Rectal smooth muscle tissue (tissue), 1 donor: Measurements from ENCODE around the gene RNF111.

ENCODE experiments used
- H3K27ac ChIP-seq: one replicate; pipeline ENCODE4 v1.7.0; 2013; ENCODE audit warnings: low read depth, low read length, inconsistent platforms
- H3K27me3 ChIP-seq: one replicate; pipeline ENCODE4 v1.7.0; 2013; ENCODE audit warnings: low read length; ENCODE audit not compliant: control insufficient read depth, insufficient read depth
- H3K36me3 ChIP-seq: one replicate; pipeline ENCODE4 v1.7.0; 2013; ENCODE audit warnings: low read length; ENCODE audit not compliant: control insufficient read depth, insufficient read depth
- H3K4me1 ChIP-seq: one replicate; pipeline ENCODE4 v1.7.0; 2013; ENCODE audit warnings: low read length; ENCODE audit not compliant: control insufficient read depth, insufficient read depth
- H3K4me3 ChIP-seq: one replicate; pipeline ENCODE4 v1.7.0; 2013; ENCODE audit warnings: low read length
- H3K9ac ChIP-seq: one replicate; pipeline ENCODE4 v1.7.0; 2013; ENCODE audit warnings: low read length

Gene RNF111

GRCh38 chr15:59008086-59008485 is 20.6 kb downstream of the RNF111 start:
- no peak overlapping the region for H3K4me3 ChIP-seq
- H3K27me3 ChIP-seq, result no peaks in the 10 kb centered on the region
- H3K27ac ChIP-seq, result no peak overlapping the region
- H3K9ac ChIP-seq, result no peak overlapping the region
- H3K36me3 ChIP-seq, result no peaks in the 10 kb centered on the region
- H3K4me1 ChIP-seq, result no peaks in the 10 kb centered on the region

DNA sequence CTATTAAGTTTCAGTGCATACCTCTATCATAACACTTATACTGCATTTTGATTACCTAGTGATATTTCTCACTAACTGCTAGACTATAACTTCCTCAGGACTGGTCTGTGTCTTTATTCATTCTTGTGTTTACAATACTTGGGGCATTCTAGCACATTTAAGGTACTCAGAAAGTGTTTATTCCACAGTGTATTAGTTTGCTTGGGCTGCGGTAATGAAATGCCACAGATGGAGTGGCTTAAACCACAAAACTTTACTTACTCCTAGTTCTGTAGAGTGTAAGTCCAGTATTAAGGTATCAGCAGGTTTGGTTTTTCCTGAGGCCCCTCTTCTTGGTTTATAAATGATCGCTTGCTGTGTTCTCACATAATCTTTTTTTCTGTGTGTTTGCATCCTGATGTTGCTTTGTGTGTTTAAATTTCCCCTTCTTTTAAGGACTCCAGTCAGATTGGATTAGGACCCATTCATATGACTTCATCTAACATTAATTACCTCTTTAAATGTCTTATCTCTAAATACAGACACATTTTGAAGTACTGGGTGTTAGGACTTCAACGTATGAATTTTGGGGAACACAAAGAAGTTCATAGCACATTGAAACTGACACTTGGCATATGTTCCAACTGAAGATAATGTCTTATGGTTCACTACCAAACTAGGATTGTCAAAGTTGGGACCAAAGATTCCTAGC is 23.9 kb downstream of the RNF111 start:
- no peaks in the 10 kb centered on the region for H3K36me3 ChIP-seq
- no peaks in the 10 kb centered on the region for H3K4me1 ChIP-seq
- H3K4me3 ChIP-seq, result no peak overlapping the region
- H3K27ac ChIP-seq, result no peak overlapping the region
- H3K9ac ChIP-seq, result no peak overlapping the region
- H3K27me3 ChIP-seq, result no peaks in the 10 kb centered on the region

DNA sequence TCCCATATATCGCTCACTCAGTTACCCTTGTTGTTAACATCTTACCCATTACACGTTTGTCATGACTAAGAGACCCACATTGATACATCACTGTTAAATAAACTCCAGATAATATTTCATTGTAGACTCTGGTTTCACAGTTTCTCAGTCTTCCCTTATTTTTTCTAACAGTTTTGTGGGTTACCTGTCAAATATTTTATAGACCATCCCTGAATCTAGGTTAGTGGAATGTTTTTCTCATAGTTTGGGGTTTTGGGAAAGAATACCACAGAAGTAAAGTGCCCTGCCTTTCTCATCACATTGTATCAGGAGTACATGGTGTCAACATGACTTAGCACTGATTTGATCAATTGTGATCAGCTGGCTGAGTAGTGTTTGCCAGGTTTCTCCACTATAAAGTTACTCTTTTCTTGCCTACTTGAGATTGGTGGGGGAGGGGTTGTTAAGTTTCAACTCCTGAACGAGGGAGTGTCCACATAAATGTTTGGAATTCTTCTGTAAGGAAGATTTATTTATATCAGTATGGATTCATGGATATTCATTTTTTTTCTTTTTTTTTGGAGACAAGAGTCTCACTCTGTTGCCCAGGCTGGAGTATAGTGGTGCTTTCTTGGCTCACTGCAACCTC is 25.9 kb downstream of the RNF111 start:
- no peak overlapping the region for H3K9ac ChIP-seq
- H3K4me1 ChIP-seq, result no peaks in the 10 kb centered on the region

DNA sequence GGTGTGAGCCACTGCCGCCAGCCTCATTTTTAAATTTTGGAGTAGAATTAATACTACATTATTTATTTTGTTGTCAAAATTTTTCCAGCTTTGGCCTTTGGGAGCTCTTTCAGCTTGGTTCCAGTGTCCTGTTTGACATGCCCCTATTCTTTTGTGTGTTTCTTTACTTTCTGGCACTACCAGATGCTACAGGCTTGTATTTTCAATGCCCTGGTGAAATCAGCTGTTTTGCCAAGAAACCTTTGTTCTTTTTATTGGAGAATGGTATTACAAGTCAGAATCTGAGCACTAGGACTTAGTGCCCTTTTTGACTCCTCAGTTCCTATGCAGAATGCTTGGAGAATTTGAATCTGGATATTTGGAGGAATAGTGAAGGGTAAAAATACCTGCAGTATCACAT is 26.6 kb downstream of the RNF111 start:
- no peaks in the 10 kb centered on the region for H3K27me3 ChIP-seq
- no peak overlapping the region for H3K27ac ChIP-seq
- H3K4me3 ChIP-seq, result no peak overlapping the region
- H3K36me3 ChIP-seq, result no peaks in the 10 kb centered on the region
- no peaks in the 10 kb centered on the region for H3K4me1 ChIP-seq
- no peak overlapping the region for H3K9ac ChIP-seq

More for the DNA sequence above, 25.9 kb downstream of the RNF111 start:
- H3K4me3 ChIP-seq, result no peak overlapping the region
- no peaks in the 10 kb centered on the region for H3K27me3 ChIP-seq
- no peaks in the 10 kb centered on the region for H3K36me3 ChIP-seq
- no peak overlapping the region for H3K27ac ChIP-seq

DNA sequence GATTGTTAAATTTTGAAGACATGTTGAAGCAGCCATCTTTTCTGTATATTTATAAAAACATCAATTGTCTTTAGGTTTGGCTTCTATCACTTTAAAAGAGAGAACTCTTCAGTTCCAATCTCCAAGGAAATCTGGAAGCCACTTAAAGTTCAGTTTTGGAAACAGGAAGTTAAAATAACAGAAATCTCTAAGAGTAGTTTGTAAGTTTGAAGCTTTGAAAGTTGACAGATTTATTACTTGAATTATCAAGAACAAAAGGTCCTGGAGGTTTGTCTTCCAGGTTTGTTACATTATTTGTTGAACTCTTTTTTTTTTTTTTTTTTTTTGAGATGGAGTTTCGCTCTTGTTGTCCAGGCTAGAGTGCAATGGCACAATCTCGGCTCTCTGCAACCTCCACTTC is 30.0 kb downstream of the RNF111 start:
- H3K4me3 ChIP-seq, result no peak overlapping the region
- no peaks in the 10 kb centered on the region for H3K36me3 ChIP-seq
- no peak overlapping the region for H3K9ac ChIP-seq
- no peaks in the 10 kb centered on the region for H3K4me1 ChIP-seq
- no peaks in the 10 kb centered on the region for H3K27me3 ChIP-seq
- no peak overlapping the region for H3K27ac ChIP-seq

DNA sequence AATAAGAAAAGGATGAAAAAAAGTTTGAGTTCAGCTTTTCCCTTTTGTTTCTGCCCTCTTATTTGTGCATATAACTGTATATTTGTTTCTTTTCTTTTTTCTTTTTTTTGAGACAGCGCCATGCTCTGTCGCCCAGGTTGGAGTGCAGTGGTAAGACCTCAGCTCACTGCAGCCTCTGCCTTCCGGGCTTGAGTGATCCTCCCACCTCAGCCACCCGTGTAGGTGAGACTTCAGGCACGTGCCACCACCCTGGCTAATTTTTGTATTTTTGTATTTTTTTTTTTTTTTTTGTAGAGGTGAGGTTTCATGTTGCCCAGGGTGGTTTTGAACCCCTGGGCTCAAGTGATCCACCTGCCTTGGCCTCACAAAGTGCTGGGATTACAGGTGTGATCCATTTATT is 31.4 kb downstream of the RNF111 start:
- Histone ChIP-seq H3K36me3 (no peaks in the 10 kb centered on the region), H3K4me1 (no peaks in the 10 kb centered on the region), H3K27ac (no peak overlapping the region), H3K27me3 (no peaks in the 10 kb centered on the region), H3K4me3 (no peak overlapping the region), H3K9ac (no peak overlapping the region)

- no peak overlapping the region for H3K4me3 ChIP-seq
- no peak overlapping the region for H3K9ac ChIP-seq
- H3K4me1 ChIP-seq, result no peaks in the 10 kb centered on the region
- no peaks in the 10 kb centered on the region for H3K36me3 ChIP-seq
- H3K27me3 ChIP-seq, result no peaks in the 10 kb centered on the region
- H3K27ac ChIP-seq, result no peak overlapping the region
Observed at GRCh38 chr15:59020322-59020721, 32.9 kb downstream of the RNF111 start.

DNA sequence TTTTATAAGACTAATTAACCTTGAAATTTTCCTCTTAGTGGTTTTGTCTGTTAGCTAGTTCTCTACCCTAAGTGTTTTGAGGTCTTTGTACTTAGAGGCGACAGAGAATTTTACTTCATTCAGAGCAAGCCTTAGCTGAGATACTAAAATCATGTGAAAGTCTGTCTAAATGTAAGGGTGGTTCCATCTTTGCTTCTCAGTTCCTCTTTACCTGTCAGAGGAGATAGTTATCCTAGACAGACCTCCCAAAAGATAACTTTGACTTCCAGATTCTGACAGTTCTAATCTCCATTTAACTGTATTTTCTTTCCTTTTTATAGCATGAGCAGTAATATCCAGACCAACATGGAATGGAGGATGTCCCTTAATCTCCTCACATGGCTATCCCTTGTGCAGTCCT is 34.7 kb downstream of the RNF111 start:
- Histone ChIP-seq H3K9ac (no peak overlapping the region), H3K27me3 (no peaks in the 10 kb centered on the region), H3K4me1 (no peaks in the 10 kb centered on the region)

GRCh38 chr15:59026207-59026606 is 38.7 kb downstream of the RNF111 start:
- H3K36me3 ChIP-seq, result no peaks in the 10 kb centered on the region
- H3K27me3 ChIP-seq, result no peaks in the 10 kb centered on the region
- no peak overlapping the region for H3K27ac ChIP-seq
- no peaks in the 10 kb centered on the region for H3K4me1 ChIP-seq
- H3K9ac ChIP-seq, result no peak overlapping the region
- no peak overlapping the region for H3K4me3 ChIP-seq

More for the DNA sequence above, 34.7 kb downstream of the RNF111 start:
- Histone ChIP-seq H3K27ac (no peak overlapping the region), H3K36me3 (no peaks in the 10 kb centered on the region), H3K4me3 (no peak overlapping the region)

- Histone ChIP-seq H3K36me3 (no peaks in the 10 kb centered on the region), H3K27me3 (no peaks in the 10 kb centered on the region), H3K4me1 (no peaks in the 10 kb centered on the region), H3K4me3 (no peak overlapping the region), H3K9ac (no peak overlapping the region), H3K27ac (no peak overlapping the region)
Observed at GRCh38 chr15:59028387-59028955, 41.0 kb downstream of the RNF111 start.

DNA sequence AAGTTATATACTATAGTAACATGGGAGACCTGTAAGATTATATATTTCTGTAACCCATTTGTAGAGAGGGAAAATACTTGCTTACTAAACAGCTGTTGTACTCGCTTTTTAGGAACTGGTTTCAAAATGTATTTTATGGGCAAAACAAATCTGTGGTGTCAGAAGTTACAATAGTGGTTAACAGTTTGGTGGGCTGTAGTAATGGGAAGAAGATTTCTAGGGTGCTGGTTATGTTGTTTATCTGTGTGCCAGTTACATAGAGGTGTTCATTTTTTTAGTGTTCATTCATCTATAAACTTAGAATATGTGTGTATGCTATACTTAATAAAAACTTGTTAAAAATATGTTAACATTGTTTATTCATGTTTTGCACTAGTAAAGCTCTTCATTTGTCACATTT is 42.1 kb downstream of the RNF111 start:
- Histone ChIP-seq H3K4me3 (no peak overlapping the region), H3K9ac (no peak overlapping the region), H3K36me3 (no peaks in the 10 kb centered on the region), H3K4me1 (no peaks in the 10 kb centered on the region), H3K27me3 (no peaks in the 10 kb centered on the region), H3K27ac (no peak overlapping the region)

DNA sequence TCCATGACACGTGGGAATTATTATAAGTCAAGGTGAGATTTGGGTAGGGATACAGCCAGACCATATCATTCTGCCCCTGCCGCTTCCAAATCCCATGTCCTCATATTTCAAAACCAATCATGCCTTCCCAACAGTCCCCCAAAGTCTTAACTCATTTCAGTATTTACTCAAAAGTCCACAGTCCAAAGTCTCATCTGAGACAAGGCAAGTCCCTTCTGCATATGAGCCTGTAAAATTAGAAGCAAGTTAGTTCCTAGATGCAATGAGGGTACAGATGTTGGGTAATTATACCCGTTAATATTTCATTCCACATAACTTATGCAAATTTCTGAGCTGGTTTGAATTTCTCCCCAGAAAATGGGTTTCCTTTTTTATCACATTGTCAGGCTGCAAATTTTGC is 47.7 kb downstream of the RNF111 start:
- no peaks in the 10 kb centered on the region for H3K4me1 ChIP-seq
- no peak overlapping the region for H3K4me3 ChIP-seq
- no peak overlapping the region for H3K27ac ChIP-seq
- H3K36me3 ChIP-seq, result no peaks in the 10 kb centered on the region
- no peak overlapping the region for H3K9ac ChIP-seq
- H3K27me3 ChIP-seq, result no peaks in the 10 kb centered on the region

- no peaks in the 10 kb centered on the region for H3K4me1 ChIP-seq
- H3K36me3 ChIP-seq, result no peaks in the 10 kb centered on the region
- H3K27ac ChIP-seq, result no peak overlapping the region
- no peaks in the 10 kb centered on the region for H3K27me3 ChIP-seq
- no peak overlapping the region for H3K9ac ChIP-seq
- H3K4me3 ChIP-seq, result no peak overlapping the region
Observed at GRCh38 chr15:59039225-59039624, 51.8 kb downstream of the RNF111 start.
